Erythroblast (primary cell): ENCODE measurements around the gene CILP2.

Experiments used
- GATA1 ChIP-seq: IDR thresholded peaks from 2 replicates; pipeline ENCODE4 v1.6.1; 2011; ENCODE audit warnings: low read depth, mild to moderate bottlenecking, control low read depth, low read length, moderate library complexity
- POLR2A ChIP-seq: IDR thresholded peaks from 2 replicates; pipeline ENCODE4 v1.6.1; 2011; ENCODE audit warnings: mild to moderate bottlenecking, low read length

- TF ChIP-seq POLR2A (no peak), GATA1 (no peak)
These were observed 6.3 kb downstream of the CILP2 start for GRCh38 chr19:19544257-19544953.
